HG03439 (cell line): Measurements from ENCODE around the gene GMPR.
A peak's percentile ranks its signal among the peaks of the same experiment; 100 is the strongest.

Experiments used
- ATAC-seq: cut with Tn5 transposase; IDR thresholded peaks from one replicate; pipeline ENCODE4 v1.9.1; 2021; ENCODE audit warnings: mild to moderate bottlenecking, moderate library complexity; ENCODE audit not compliant: unreplicated experiment

The GMPR gene

GRCh38 chr6:16238057-16238962, at the start of gene GMPR:
GMPR (plus strand) TSS chr6:16238587; CDS start chr6:16238694, 107 bp downstream.
- ATAC-seq = peak; percentile 79

- no peak for ATAC-seq
Measured at GRCh38 chr6:16190214-16190613, 48.2 kb upstream of the GMPR start.

- ATAC-seq = no peak
Measured at GRCh38 chr6:16196260-16196983, 42.0 kb upstream of the GMPR start.

- ATAC-seq = no peak
Measured at GRCh38 chr6:16196984-16197546, 41.3 kb upstream of the GMPR start.

GRCh38 chr6:16198061-16198705, 40.2 kb upstream of the GMPR start:
- no peak for ATAC-seq

GRCh38 chr6:16199804-16200203, 38.6 kb upstream of the GMPR start:
- ATAC-seq = no peak

- ATAC-seq = no peak
Measured at GRCh38 chr6:16200321-16200883, 38.0 kb upstream of the GMPR start.

GRCh38 chr6:16201706-16202105, 36.7 kb upstream of the GMPR start:
- no peak for ATAC-seq

- no peak for ATAC-seq
Measured at GRCh38 chr6:16204653-16205376, 33.6 kb upstream of the GMPR start.

- peak; percentile 83 for ATAC-seq
Measured at GRCh38 chr6:16205377-16206144, 32.8 kb upstream of the GMPR start.

- no peak for ATAC-seq
Measured at GRCh38 chr6:16206595-16207037, 31.8 kb upstream of the GMPR start.

- no peak for ATAC-seq
Measured at GRCh38 chr6:16208989-16209388, 29.4 kb upstream of the GMPR start.

GRCh38 chr6:16209539-16209938, 28.8 kb upstream of the GMPR start:
- no peak for ATAC-seq

GRCh38 chr6:16212276-16212675, 26.1 kb upstream of the GMPR start:
- ATAC-seq = no peak

- ATAC-seq = no peak
Measured at GRCh38 chr6:16216501-16217155, 21.8 kb upstream of the GMPR start.

GRCh38 chr6:16217156-16217721, 21.1 kb upstream of the GMPR start:
- ATAC-seq = no peak

GRCh38 chr6:16222826-16223225, 15.6 kb upstream of the GMPR start:
- ATAC-seq = no peak

- no peak for ATAC-seq
Measured at GRCh38 chr6:16223362-16223761, 15.0 kb upstream of the GMPR start.

GRCh38 chr6:16224409-16224808, 14.0 kb upstream of the GMPR start:
- ATAC-seq = no peak
